ENCODE measurements around the gene CEP170.

CEP170 gene

DNA sequence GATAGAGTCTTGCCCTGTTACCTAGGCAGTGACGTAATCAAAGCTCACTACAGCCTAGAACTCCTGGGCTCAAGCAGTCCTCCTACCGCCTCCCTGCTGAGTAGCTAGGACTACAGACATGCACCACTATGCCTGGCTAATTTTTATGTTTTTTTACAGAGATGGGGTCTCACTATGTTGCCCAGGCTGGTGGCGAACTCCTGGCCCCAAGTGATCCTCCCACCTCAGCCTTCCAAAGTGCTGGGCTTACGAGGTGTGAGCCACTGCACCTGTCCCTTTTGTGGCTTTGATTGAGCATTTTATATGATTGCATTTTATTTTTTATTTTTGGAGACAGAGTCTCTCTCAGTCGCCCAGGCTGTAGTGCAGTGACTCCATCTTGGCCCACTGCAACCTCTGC lies 26.6 kb upstream of the CEP170 start:
- no peak for TF ChIP-seq CTCF (IDR thresholded peaks at IDR 0.05; ENCODE audit: insufficient read depth, low read length, poor library complexity, severe bottlenecking)
- Histone ChIP-seq H3K27me3 (replicated peaks; ENCODE audit: control insufficient read depth, insufficient read depth, low read length) (no peaks in the 10 kb centered on the region), H3K4me3 (replicated peaks; ENCODE audit: low read depth, low read length) (no peak overlapping the region), H3K36me3 (ENCODE audit: control insufficient read depth, insufficient read depth, low read length) (no peaks in the 10 kb centered on the region)
- DNase-seq (ENCODE audit: extremely low read depth, insufficient read length), result no peak

DNA sequence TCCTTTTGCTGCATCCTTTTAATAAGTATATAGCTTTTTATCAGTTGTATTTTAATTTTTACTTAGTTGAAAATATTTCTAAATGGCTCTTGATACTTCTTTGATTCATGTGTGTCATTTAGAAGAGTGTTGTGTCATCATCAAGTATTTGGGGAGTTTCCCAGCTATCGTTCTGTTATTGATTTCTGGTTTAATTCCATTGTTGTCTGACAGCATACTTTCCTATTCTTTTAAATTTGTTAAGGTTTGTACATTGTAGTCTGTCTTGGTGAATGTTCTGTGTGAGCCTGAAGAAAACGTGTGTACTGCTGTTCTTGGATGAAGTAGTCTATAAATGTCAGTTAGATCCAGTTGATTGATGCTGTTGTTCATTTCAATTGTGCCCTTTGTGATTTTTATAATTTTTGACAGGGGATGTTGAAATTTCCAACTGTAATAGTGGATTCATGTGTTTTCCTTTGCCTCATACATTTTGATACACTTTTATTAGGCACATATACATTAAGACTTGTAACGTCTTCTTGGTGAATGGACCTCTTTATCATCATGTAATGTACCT lies 25.6 kb upstream of the CEP170 start:
- Histone ChIP-seq H3K4me3 (replicated peaks; ENCODE audit: low read depth, low read length) (no peak overlapping the region), H3K27me3 (replicated peaks; ENCODE audit: control insufficient read depth, insufficient read depth, low read length) (no peaks in the 10 kb centered on the region), H3K36me3 (ENCODE audit: control insufficient read depth, insufficient read depth, low read length) (no peaks in the 10 kb centered on the region)
- no peak for TF ChIP-seq CTCF (IDR thresholded peaks at IDR 0.05; ENCODE audit: insufficient read depth, low read length, poor library complexity, severe bottlenecking)
- no peak for DNase-seq (ENCODE audit: extremely low read depth, insufficient read length)

DNA sequence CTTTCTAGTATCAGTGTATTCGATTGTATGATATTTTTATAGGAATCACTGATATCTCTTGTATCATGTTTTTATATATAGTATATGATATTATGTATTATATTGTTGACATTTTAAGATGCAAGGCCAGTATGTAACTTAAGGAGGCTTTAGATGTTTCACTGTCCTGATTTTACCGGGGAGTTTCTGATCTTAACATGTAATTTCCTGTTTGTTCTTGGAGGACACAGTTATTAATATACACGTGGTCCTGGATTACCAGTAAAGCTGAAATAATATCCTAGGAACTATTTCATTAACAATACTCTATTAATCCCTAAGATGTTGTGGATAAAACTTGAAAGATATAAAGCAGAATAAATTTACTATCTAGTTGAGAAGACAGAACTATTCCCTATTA lies 20.2 kb upstream of the CEP170 start:
- Histone ChIP-seq H3K4me3 (replicated peaks; ENCODE audit: low read depth, low read length) (no peak overlapping the region), H3K36me3 (ENCODE audit: control insufficient read depth, insufficient read depth, low read length) (peaks cover 2% of the 10 kb centered on the region), H3K27me3 (replicated peaks; ENCODE audit: control insufficient read depth, insufficient read depth, low read length) (no peaks in the 10 kb centered on the region)
- no peak for TF ChIP-seq CTCF (IDR thresholded peaks at IDR 0.05; ENCODE audit: insufficient read depth, low read length, poor library complexity, severe bottlenecking)
- DNase-seq (ENCODE audit: extremely low read depth, insufficient read length), result no peak

- TF ChIP-seq CTCF (IDR thresholded peaks at IDR 0.05; ENCODE audit: insufficient read depth, low read length, poor library complexity, severe bottlenecking), result no peak
- H3K4me3 ChIP-seq (replicated peaks; ENCODE audit: low read depth, low read length), result no peak overlapping the region
- no peak for DNase-seq (ENCODE audit: extremely low read depth, insufficient read length)
Measured at GRCh38 chr1:243273945-243274344, 18.9 kb upstream of the CEP170 start.

DNA sequence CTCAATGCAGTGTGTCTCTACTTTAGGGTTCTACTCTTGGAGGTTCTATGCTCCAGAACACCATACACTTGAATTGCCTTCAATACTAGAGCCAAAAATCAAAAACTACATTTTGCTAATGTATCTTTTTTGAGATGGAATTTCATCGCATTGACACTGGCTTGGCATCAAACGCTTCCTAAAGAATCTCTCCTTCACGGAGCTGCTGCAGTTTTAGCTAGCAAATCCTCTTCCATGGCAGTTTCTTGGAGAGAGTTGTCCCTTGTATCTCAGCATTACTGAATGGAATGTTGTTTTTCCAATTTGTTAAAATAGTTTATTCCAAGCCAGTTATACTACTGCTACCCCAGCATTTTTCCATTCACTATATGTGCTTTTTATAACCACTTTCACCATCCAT lies 18.4 kb upstream of the CEP170 start:
- Histone ChIP-seq H3K4me3 (replicated peaks; ENCODE audit: low read depth, low read length) (no peak overlapping the region), H3K27me3 (replicated peaks; ENCODE audit: control insufficient read depth, insufficient read depth, low read length) (no peaks in the 10 kb centered on the region), H3K36me3 (ENCODE audit: control insufficient read depth, insufficient read depth, low read length) (peaks cover 2% of the 10 kb centered on the region)
- no peak for TF ChIP-seq CTCF (IDR thresholded peaks at IDR 0.05; ENCODE audit: insufficient read depth, low read length, poor library complexity, severe bottlenecking)
- DNase-seq (ENCODE audit: extremely low read depth, insufficient read length), result no peak

More at GRCh38 chr1:243273945-243274344, 18.9 kb upstream of the CEP170 start:
- H3K36me3 ChIP-seq (ENCODE audit: control insufficient read depth, insufficient read depth, low read length), result peaks cover 2% of the 10 kb centered on the region
- H3K27me3 ChIP-seq (replicated peaks; ENCODE audit: control insufficient read depth, insufficient read depth, low read length), result no peaks in the 10 kb centered on the region

- no peak overlapping the region for H3K4me3 ChIP-seq (replicated peaks; ENCODE audit: low read depth, low read length)
- peaks cover 2% of the 10 kb centered on the region for H3K36me3 ChIP-seq (ENCODE audit: control insufficient read depth, insufficient read depth, low read length)
- DNase-seq (ENCODE audit: extremely low read depth, insufficient read length), result no peak
- no peaks in the 10 kb centered on the region for H3K27me3 ChIP-seq (replicated peaks; ENCODE audit: control insufficient read depth, insufficient read depth, low read length)
- TF ChIP-seq CTCF (IDR thresholded peaks at IDR 0.05; ENCODE audit: insufficient read depth, low read length, poor library complexity, severe bottlenecking), result no peak
Measured at GRCh38 chr1:243272401-243272800, 17.3 kb upstream of the CEP170 start.
